Liver (tissue), 9 donors: ENCODE measurements around the gene MRPS7. TPM values are rescaled to one million over a fixed set of nuclear protein-coding genes. Genes with fewer than 3 reads are reported as not detected.
A peak's percentile ranks its signal among the peaks of the same experiment; 100 is the strongest.

Experiments used
- DNase-seq: peaks from one replicate; pipeline ENCODE4 v3.0.0-alpha.2; 2017; ENCODE audit warnings: low spot score
- H3K27ac ChIP-seq, 2 donors: one replicate each; pipeline ENCODE4 v1.7.0; 2013; ENCODE audit warnings: inconsistent platforms in 2 of 2, low read length in 2 of 2, control low read depth in 1 of 2, low read depth in 1 of 2, mild to moderate bottlenecking in 1 of 2
- H3K27me3 ChIP-seq, 4 donors: one replicate each; pipeline versions ENCODE4 v1.6.1 to v1.7.0; 2013; ENCODE audit warnings: low read length in 3 of 4, inconsistent platforms in 1 of 4, mild to moderate bottlenecking in 1 of 4, moderate library complexity in 1 of 4; ENCODE audit not compliant: control insufficient read depth in 4 of 4, insufficient read depth in 4 of 4
- H3K36me3 ChIP-seq, 4 donors: one replicate each; pipeline versions ENCODE4 v1.6.1 to v1.7.0; 2013; ENCODE audit warnings: low read length in 3 of 4, mild to moderate bottlenecking in 3 of 4, low read depth in 1 of 4, moderate library complexity in 1 of 4; ENCODE audit not compliant: control insufficient read depth in 4 of 4, insufficient read depth in 3 of 4
- H3K4me1 ChIP-seq, 4 donors: one replicate each; pipeline versions ENCODE4 v1.6.1 to v1.7.0; 2013; ENCODE audit warnings: low read length in 3 of 4, mild to moderate bottlenecking in 3 of 4, moderate library complexity in 1 of 4; ENCODE audit not compliant: control insufficient read depth in 4 of 4, insufficient read depth in 4 of 4
- H3K4me3 ChIP-seq, 3 donors: one replicate each; pipeline versions ENCODE4 v1.6.1 to v1.7.0; 2013; ENCODE audit warnings: low read length in 3 of 3, control low read depth in 1 of 3, low read depth in 1 of 3, mild to moderate bottlenecking in 1 of 3
- H3K9ac ChIP-seq, 2 donors: one replicate each; pipeline ENCODE4 v1.7.0; 2013; ENCODE audit warnings: low read length in 2 of 2, mild to moderate bottlenecking in 2 of 2, moderate library complexity in 2 of 2, control low read depth in 1 of 2, low read depth in 1 of 2
- H3K9me3 ChIP-seq, 4 donors: one replicate each; pipeline versions ENCODE4 v1.6.1 to v1.7.0; 2013; ENCODE audit warnings: low read length in 3 of 4; ENCODE audit not compliant: control insufficient read depth in 4 of 4
- EGR1 ChIP-seq, 2 donors: IDR thresholded peaks; 2 replicates each; pipeline ENCODE4 v1.6.1; 2016 to 2018; ENCODE audit warnings: antibody characterized with exemption in 2 of 2, low read depth in 2 of 2
- FOXA1 ChIP-seq: IDR thresholded peaks from 2 replicates; pipeline ENCODE4 v1.6.1; 2016; ENCODE audit warnings: antibody characterized with exemption
- FOXA2 ChIP-seq: IDR thresholded peaks from 2 replicates; pipeline ENCODE4 v1.6.1; 2016; ENCODE audit warnings: antibody characterized with exemption
- GABPA ChIP-seq, 2 donors: IDR thresholded peaks in 1 of 2; conservative IDR thresholded peaks in 1 of 2; 2 replicates each; pipeline ENCODE4 v1.6.1; 2016; ENCODE audit warnings: antibody characterized with exemption in 2 of 2, mild to moderate bottlenecking in 1 of 2, moderate library complexity in 1 of 2
- HNF4A ChIP-seq, 2 donors: conservative IDR thresholded peaks; 2 replicates each; pipeline ENCODE4 v1.6.1; 2016; ENCODE audit warnings: antibody characterized with exemption in 2 of 2, mild to moderate bottlenecking in 2 of 2
- JUND ChIP-seq, 2 donors: IDR thresholded peaks; 2 replicates each; pipeline ENCODE4 v1.6.1; 2016; ENCODE audit warnings: antibody characterized with exemption in 2 of 2
- RAD21 ChIP-seq, 2 donors: IDR thresholded peaks; 2 replicates each; pipeline ENCODE4 v1.6.1; 2016; ENCODE audit warnings: antibody characterized with exemption in 2 of 2, mild to moderate bottlenecking in 2 of 2
- SP1 ChIP-seq: IDR thresholded peaks from 2 replicates; pipeline ENCODE4 v1.6.1; 2018; ENCODE audit warnings: antibody characterized with exemption, mild to moderate bottlenecking
- TAF1 ChIP-seq: conservative IDR thresholded peaks from 2 replicates; pipeline ENCODE4 v1.6.1; 2016; ENCODE audit warnings: antibody characterized with exemption, mild to moderate bottlenecking
- WGBS: extraction: QIAGEN DNeasy Blood & Tissue Kit; methylation state at CpG from one replicate; pipeline ENCODE4 v1.1.7; 2013; 5-methylcytosine and 5-hydroxymethylcytosine counted together
- polyA plus RNA-seq, 2 donors: library from polyadenylated mRNA; stranded (reverse) in 1 of 2; unstranded in 1 of 2; fragments of 200-250 nt in 1 of 2; fragments of >200 nt in 1 of 2; fragmentation: Nextera tagmentation in 1 of 2; extraction: Ambion mirVana in 1 of 2; gene quantifications; one replicate each; pipeline versions ENCODE4 v1.2.1 to v1.2.3, GENCODE V29; 2013 to 2015
- total RNA-seq, 2 donors: library from RNA; depleted of rRNA; stranded (reverse); fragments of >200 nt; gene quantifications; one replicate each; pipeline ENCODE4 v1.2.3, GENCODE V29; 2014
- TF ChIP-seq, protein P1 (sequence below): IDR thresholded peaks from 2 replicates; pipeline ENCODE4 v1.6.1; 2016; ENCODE audit warnings: antibody characterized with exemption, mild to moderate bottlenecking
- TF ChIP-seq, protein P2 (sequence below): IDR thresholded peaks from 2 replicates; pipeline ENCODE4 v1.6.1; 2016; ENCODE audit warnings: antibody characterized with exemption
- TF ChIP-seq, protein P3 (sequence below): IDR thresholded peaks from 2 replicates; pipeline ENCODE4 v1.6.1; 2016; ENCODE audit warnings: antibody characterized with exemption
- TF ChIP-seq, protein P4 (sequence below): fragments of 150-350 bp; IDR thresholded peaks from 2 replicates; pipeline ENCODE4 v1.5.1; 2017; ENCODE audit warnings: improper control_type of control experiment, low read depth, low read length; ENCODE audit not compliant: missing input control
- donor health status: healthy.
- donor health status: healthy.
- donor health status: healthy.
- donor health status: healthy.
- donor health status: healthy.

MRPS7 gene
- total and polyA plus RNA-seq, 4 donors = 24.1 to 58.9 (median 39.4) TPM

DNA sequence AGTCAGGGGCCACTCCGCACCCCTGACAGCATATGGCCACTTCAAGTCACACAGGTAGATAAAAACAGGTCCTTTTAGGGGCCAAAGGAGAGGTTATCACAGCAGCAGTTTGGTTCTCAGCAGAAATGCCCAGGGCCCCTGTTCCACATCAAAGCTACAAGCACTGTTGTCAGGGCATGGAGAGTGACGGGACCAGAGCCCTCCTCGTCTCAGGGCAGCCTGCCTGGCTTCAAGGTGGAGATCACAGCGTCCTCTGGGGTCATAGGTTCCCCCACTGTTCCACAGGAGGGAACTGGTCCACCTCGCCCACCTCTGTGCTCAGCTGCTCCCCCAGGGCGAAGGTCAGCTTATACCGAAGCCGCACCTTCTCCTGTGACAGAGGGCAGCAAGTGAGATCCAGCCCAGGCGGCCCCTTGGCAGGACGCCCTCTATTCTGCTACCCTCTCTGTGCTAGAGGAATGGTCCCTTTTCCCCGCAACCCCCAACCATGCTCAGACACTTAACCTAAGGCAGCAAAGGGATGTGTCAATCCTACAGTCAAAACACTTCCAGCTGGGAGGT, 23.6 kb upstream of the MRPS7 start:
- H3K4me3 ChIP-seq = no peak overlapping the region
- no peaks in the 10 kb centered on the region for H3K9me3 ChIP-seq
- no peaks in the 10 kb centered on the region for H3K27me3 ChIP-seq
- peaks cover 16 to 74% (median 50%) of the 10 kb centered on the region in 4 donors for H3K36me3 ChIP-seq
- H3K9ac ChIP-seq = no peak overlapping the region
- 66% methylated on average over 11 of the region's 11 CpGs for WGBS
- DNase-seq = no peak
- TF ChIP-seq RAD21 (IDR thresholded peaks at IDR 0.05) (no peak), FOXA2 (no peak), GABPA (IDR thresholded peaks at IDR 0.05 in 1 of 2, conservative IDR thresholded peaks at IDR 0.05 in 1 of 2) (no peak), JUND (IDR thresholded peaks at IDR 0.05) (no peak)
- TF ChIP-seq, protein P1, sequence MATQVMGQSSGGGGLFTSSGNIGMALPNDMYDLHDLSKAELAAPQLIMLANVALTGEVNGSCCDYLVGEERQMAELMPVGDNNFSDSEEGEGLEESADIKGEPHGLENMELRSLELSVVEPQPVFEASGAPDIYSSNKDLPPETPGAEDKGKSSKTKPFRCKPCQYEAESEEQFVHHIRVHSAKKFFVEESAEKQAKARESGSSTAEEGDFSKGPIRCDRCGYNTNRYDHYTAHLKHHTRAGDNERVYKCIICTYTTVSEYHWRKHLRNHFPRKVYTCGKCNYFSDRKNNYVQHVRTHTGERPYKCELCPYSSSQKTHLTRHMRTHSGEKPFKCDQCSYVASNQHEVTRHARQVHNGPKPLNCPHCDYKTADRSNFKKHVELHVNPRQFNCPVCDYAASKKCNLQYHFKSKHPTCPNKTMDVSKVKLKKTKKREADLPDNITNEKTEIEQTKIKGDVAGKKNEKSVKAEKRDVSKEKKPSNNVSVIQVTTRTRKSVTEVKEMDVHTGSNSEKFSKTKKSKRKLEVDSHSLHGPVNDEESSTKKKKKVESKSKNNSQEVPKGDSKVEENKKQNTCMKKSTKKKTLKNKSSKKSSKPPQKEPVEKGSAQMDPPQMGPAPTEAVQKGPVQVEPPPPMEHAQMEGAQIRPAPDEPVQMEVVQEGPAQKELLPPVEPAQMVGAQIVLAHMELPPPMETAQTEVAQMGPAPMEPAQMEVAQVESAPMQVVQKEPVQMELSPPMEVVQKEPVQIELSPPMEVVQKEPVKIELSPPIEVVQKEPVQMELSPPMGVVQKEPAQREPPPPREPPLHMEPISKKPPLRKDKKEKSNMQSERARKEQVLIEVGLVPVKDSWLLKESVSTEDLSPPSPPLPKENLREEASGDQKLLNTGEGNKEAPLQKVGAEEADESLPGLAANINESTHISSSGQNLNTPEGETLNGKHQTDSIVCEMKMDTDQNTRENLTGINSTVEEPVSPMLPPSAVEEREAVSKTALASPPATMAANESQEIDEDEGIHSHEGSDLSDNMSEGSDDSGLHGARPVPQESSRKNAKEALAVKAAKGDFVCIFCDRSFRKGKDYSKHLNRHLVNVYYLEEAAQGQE = no peak
- TF ChIP-seq, protein P2, sequence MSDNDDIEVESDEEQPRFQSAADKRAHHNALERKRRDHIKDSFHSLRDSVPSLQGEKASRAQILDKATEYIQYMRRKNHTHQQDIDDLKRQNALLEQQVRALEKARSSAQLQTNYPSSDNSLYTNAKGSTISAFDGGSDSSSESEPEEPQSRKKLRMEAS = no peak
- no peak overlapping the region for H3K27ac ChIP-seq
- H3K4me1 ChIP-seq = peaks cover 0 to 7% (median 3%) of the 10 kb centered on the region in 4 donors

DNA sequence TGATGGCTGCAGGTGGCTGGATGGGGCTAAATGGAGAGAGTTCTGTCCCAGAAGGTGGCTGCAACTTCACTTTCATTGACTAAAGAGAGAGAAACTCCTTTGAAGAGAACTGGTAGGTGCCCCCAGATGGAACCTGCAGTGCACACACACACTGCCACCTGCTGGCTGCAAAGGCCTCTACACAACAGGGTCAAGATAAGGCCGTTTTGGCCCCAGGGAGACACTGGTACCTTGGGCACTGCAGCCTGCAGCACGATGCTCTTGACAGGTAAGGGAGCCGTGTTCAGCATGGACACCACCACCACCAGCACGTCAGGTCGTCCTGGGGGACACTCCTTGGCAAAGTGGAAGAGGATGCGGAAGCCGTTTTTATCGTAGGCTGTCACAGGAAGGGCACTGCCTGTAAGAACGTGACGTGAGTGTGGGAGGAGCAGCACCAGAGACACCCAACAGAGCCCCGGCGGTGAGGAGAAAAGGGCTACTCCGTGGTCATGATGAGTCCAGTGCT, 22.9 kb upstream of the MRPS7 start:
- DNase-seq = peak; percentile 68
- Histone ChIP-seq H3K27me3 (no peaks in the 10 kb centered on the region), H3K4me3 (no peak overlapping the region), H3K36me3 (peaks cover 16 to 79% (median 53%) of the 10 kb centered on the region in 4 donors), H3K9ac (no peak overlapping the region), H3K9me3 (no peaks in the 10 kb centered on the region), H3K4me1 (peaks cover 0 to 7% (median 3%) of the 10 kb centered on the region in 4 donors), H3K27ac (peak overlapping the region in 1 of 2 donors; percentile 25)
- TF ChIP-seq TAF1 = no peak
- TF ChIP-seq RAD21 (IDR thresholded peaks at IDR 0.05) = peak; percentile 68 to 80
- no peak for TF ChIP-seq SP1
- no peak for TF ChIP-seq FOXA2
- TF ChIP-seq, protein P3, sequence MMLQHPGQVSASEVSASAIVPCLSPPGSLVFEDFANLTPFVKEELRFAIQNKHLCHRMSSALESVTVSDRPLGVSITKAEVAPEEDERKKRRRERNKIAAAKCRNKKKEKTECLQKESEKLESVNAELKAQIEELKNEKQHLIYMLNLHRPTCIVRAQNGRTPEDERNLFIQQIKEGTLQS = no peak
- TF ChIP-seq FOXA1 = no peak
- TF ChIP-seq HNF4A (conservative IDR thresholded peaks at IDR 0.05) = no peak
- TF ChIP-seq EGR1 (IDR thresholded peaks at IDR 0.05; ENCODE audit: low read depth in 2 of 2) = no peak
- no peak for TF ChIP-seq JUND (IDR thresholded peaks at IDR 0.05)
- TF ChIP-seq, protein P4, sequence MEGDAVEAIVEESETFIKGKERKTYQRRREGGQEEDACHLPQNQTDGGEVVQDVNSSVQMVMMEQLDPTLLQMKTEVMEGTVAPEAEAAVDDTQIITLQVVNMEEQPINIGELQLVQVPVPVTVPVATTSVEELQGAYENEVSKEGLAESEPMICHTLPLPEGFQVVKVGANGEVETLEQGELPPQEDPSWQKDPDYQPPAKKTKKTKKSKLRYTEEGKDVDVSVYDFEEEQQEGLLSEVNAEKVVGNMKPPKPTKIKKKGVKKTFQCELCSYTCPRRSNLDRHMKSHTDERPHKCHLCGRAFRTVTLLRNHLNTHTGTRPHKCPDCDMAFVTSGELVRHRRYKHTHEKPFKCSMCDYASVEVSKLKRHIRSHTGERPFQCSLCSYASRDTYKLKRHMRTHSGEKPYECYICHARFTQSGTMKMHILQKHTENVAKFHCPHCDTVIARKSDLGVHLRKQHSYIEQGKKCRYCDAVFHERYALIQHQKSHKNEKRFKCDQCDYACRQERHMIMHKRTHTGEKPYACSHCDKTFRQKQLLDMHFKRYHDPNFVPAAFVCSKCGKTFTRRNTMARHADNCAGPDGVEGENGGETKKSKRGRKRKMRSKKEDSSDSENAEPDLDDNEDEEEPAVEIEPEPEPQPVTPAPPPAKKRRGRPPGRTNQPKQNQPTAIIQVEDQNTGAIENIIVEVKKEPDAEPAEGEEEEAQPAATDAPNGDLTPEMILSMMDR = peak; percentile 66
- WGBS = 54% methylated on average over 13 of the region's 13 CpGs
